HCT116 (cell line): ENCODE measurements around the gene MAML3. TPM values are rescaled to one million over a fixed set of nuclear protein-coding genes. Genes with fewer than 3 reads are reported as not detected.

Experiments
- ATAC-seq: fragments of 200-7000 bp; cut with Tn5 transposase; 2 replicates; pipeline ENCODE4 v1.9.1; 2020; ENCODE audit warnings: mild to moderate bottlenecking, moderate library complexity
- BruUV-seq: library from RNA; stranded (reverse); fragments of 400-500 nt; replicated peaks from 2 replicates; lab custom pipeline; 2021; lab: Mats Ljungman, UMichigan
- CTCF ChIA-PET: fragments of 300-600 bp; sonication (Branson Sonifier 250); formaldehyde crosslinking; loops from one replicate; lab custom pipeline; 2021; ENCODE audit warnings: antibody characterized with exemption; lab: Charles Lee
- POLR2A ChIA-PET: fragments of 300-600, 350-600 bp; sonication (Branson Sonifier 250); formaldehyde crosslinking; loops from one replicate; lab custom pipeline; 2021; ENCODE audit warnings: antibody characterized with exemption; lab: Charles Lee
- RAD21 ChIA-PET, 2 experiments: fragments of 300-600 bp; sonication (Branson Sonifier 250); formaldehyde crosslinking; loops; one replicate each; lab custom pipeline; 2023; ENCODE audit warnings: low total read pairs in 2 of 2; ENCODE audit not compliant: uncharacterized antibody in 2 of 2, unreplicated experiment in 2 of 2, low non-redundant PET in 1 of 2; lab: Charles Lee
- DNase-seq: peaks from one replicate; pipeline ENCODE4 v3.0.0-alpha.2; 2010; ENCODE audit warnings: low read depth, low spot score
- H2AFZ ChIP-seq: fragments of 200-600 bp; shearing (Covaris generic), sonication (generic); 2 replicates; pipeline ENCODE4 v1.6.1; 2017; ENCODE audit warnings: low read depth, mixed run types, mixed read lengths, antibody characterized with exemption, low read length; ENCODE audit not compliant: poor library complexity, severe bottlenecking
- H3K27ac ChIP-seq: 2 replicates; pipeline ENCODE4 v1.5.1; 2012; ENCODE audit warnings: low read depth, low read length
- H3K27me3 ChIP-seq: fragments of 200-600 bp; sonication (generic); 2 replicates; pipeline ENCODE4 v1.6.1; 2016; ENCODE audit warnings: mixed run types, low read length, mixed read lengths; ENCODE audit not compliant: insufficient read depth
- H3K36me3 ChIP-seq, 2 experiments: fragments of 200-500 bp in 1 of 2; fragments of 200-600 bp in 1 of 2; sonication (Bioruptor generic) in 1 of 2; sonication (generic) in 1 of 2; 2 replicates each; pipeline versions ENCODE4 v1.5.1 to v1.6.1; 2014 to 2016; ENCODE audit warnings: low read length in 2 of 2, inconsistent platforms in 1 of 2, mixed read lengths in 1 of 2, mixed run types in 1 of 2; ENCODE audit not compliant: insufficient read depth in 2 of 2, control insufficient read depth in 1 of 2
- H3K4me1 ChIP-seq, 2 experiments: fragments of 200-600 bp in 1 of 2; sonication (generic) in 1 of 2; 2 replicates each; pipeline versions ENCODE4 v1.5.1 to v1.6.1; 2012 to 2017; ENCODE audit warnings: low read length in 2 of 2, inconsistent platforms in 1 of 2, mild to moderate bottlenecking in 1 of 2, mixed read lengths in 1 of 2, mixed run types in 1 of 2, moderate library complexity in 1 of 2; ENCODE audit not compliant: insufficient read depth in 2 of 2, control insufficient read depth in 1 of 2
- H3K4me2 ChIP-seq: fragments of 200-600 bp; sonication (generic); 2 replicates; pipeline ENCODE4 v1.6.1; 2017; ENCODE audit warnings: mixed run types, low read length, mixed read lengths
- H3K4me3 ChIP-seq, 2 experiments: fragments of 200-600 bp in 1 of 2; sonication (generic) in 1 of 2; replicated peaks in 1 of 2; 2 replicates each; pipeline ENCODE4 v1.5.1; 2011 to 2016; ENCODE audit warnings: low read length in 2 of 2, control low read depth in 1 of 2, low read depth in 1 of 2, mild to moderate bottlenecking in 1 of 2, mixed read lengths in 1 of 2, mixed run types in 1 of 2
- H3K79me2 ChIP-seq: fragments of 200-600 bp; sonication (generic); 2 replicates; pipeline ENCODE4 v1.6.1; 2017; ENCODE audit warnings: mild to moderate bottlenecking, mixed run types, low read length, moderate library complexity, mixed read lengths; ENCODE audit not compliant: insufficient read depth
- H3K9ac ChIP-seq: fragments of 200-600 bp; sonication (generic); 2 replicates; pipeline ENCODE4 v1.6.1; 2016; ENCODE audit warnings: low read length, mixed read lengths
- H3K9me2 ChIP-seq: fragments of 200-600 bp; sonication (generic), shearing (Covaris generic); 2 replicates; pipeline ENCODE4 v1.6.1; 2017; ENCODE audit warnings: mixed run types, mild to moderate bottlenecking, moderate library complexity; ENCODE audit not compliant: insufficient read depth
- H3K9me3 ChIP-seq, 2 experiments: fragments of 200-500 bp in 1 of 2; fragments of 200-600 bp in 1 of 2; sonication (Bioruptor generic) in 1 of 2; sonication (generic) in 1 of 2; 2 replicates each; pipeline ENCODE4 v1.6.1; 2014 to 2017; ENCODE audit warnings: low read length in 2 of 2, mixed read lengths in 2 of 2, inconsistent platforms in 1 of 2, low read depth in 1 of 2, mild to moderate bottlenecking in 1 of 2, mixed run types in 1 of 2, moderate library complexity in 1 of 2; ENCODE audit not compliant: control insufficient read depth in 1 of 2, insufficient read depth in 1 of 2
- H4K20me1 ChIP-seq: fragments of 200-600 bp; sonication (generic), shearing (Covaris generic); 2 replicates; pipeline ENCODE4 v1.6.1; 2017; ENCODE audit warnings: mixed run types, mild to moderate bottlenecking, moderate library complexity; ENCODE audit not compliant: insufficient read depth
- CBX3 ChIP-seq: IDR thresholded peaks from 2 replicates; pipeline ENCODE4 v1.6.1; 2012; ENCODE audit warnings: low read depth
- EZH2phosphoT487 ChIP-seq: fragments of 200-600 bp; IDR thresholded peaks from 2 replicates; pipeline ENCODE4 v1.6.1; 2018; ENCODE audit warnings: antibody characterized with exemption, borderline replicate concordance
- FOSL1 ChIP-seq: IDR thresholded peaks from 2 replicates; pipeline ENCODE4 v1.6.1; 2012; ENCODE audit warnings: low read depth
- JUND ChIP-seq: IDR thresholded peaks from 2 replicates; pipeline ENCODE4 v1.6.1; 2012
- POLR2A ChIP-seq: IDR thresholded peaks from 2 replicates; pipeline ENCODE4 v1.7.0; 2011; ENCODE audit warnings: borderline replicate concordance; ENCODE audit not compliant: insufficient read depth, insufficient read length; ENCODE audit errors: extremely low read depth
- POLR2AphosphoS5 ChIP-seq: IDR thresholded peaks from 2 replicates; pipeline ENCODE4 v1.6.1; 2011; ENCODE audit warnings: mild to moderate bottlenecking, low read depth, low read length, moderate library complexity
- RAD21 ChIP-seq: IDR thresholded peaks from 2 replicates; pipeline ENCODE4 v1.6.1; 2012; ENCODE audit warnings: low read depth, mild to moderate bottlenecking
- SIN3A ChIP-seq: IDR thresholded peaks from 2 replicates; pipeline ENCODE4 v1.6.1; 2012; ENCODE audit warnings: low read depth
- SP1 ChIP-seq: IDR thresholded peaks from 2 replicates; pipeline ENCODE4 v1.6.1; 2012; ENCODE audit warnings: low read depth
- ZFX ChIP-seq: fragments of 450-650 bp; IDR thresholded peaks from 2 replicates; pipeline ENCODE4 v1.6.1; 2017
- intact Hi-C: fragments of 100-400 bp; cut with micrococcal nuclease; formaldehyde crosslinking; loops from 2 replicates; pipeline ENCODE4 v1.10.0; 2022
- total RNA-seq: library from RNA; stranded (reverse); gene quantifications from one replicate; pipeline ENCODE4 v1.2.1, GENCODE V29; 2021; ENCODE audit not compliant: unreplicated experiment
- TF ChIP-seq, protein P1 (sequence below): IDR thresholded peaks from 2 replicates; pipeline ENCODE4 v1.6.1; 2012; ENCODE audit warnings: low read depth

Gene MAML3
- total RNA-seq, 1 experiment from 2014 or later, result 3.1 TPM

DNA sequence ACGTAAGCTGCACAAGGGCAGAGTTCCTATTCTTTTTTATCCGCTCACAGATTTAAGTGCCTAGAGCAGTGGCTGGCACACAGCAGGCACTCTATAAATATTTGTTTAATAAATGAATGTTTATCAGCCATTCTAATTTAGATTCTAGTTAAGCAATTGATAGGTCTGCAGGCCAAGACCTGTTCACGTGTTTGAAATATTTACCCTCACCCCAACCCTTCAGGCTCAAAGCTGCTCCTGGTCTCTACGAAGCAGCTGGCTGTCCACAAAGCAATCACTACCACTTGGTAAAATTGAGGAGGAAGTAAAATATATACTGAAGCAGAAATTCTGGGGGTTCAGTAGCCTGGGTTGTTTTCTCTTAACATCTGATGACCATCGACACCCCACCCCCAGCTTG lies 330.2 kb downstream of the MAML3 start:
- no TSS peak for BruUV-seq
- Histone ChIP-seq H3K27me3 (peaks cover 3% of the 10 kb centered on the region; the same call in 1 of the 2 replicates), H3K9me2 (no peaks in the 10 kb centered on the region)
- TF ChIP-seq SP1 (no peak), ZFX (no peak), POLR2AphosphoS5 (no peak)
- TF ChIP-seq, all 23 proteins: peak for 0
- no peaks in the 10 kb centered on the region for H3K36me3 ChIP-seq
- no peak overlapping the region for H3K9ac ChIP-seq
- CTCF ChIA-PET, result no interaction called here
- no peak for ATAC-seq
- DNase-seq, result no peak
- POLR2A ChIA-PET, result no interaction called here
- no peak overlapping the region for H3K4me3 ChIP-seq
- H2AFZ ChIP-seq, result no peak overlapping the region
- RAD21 ChIA-PET, result no interaction called here
- intact Hi-C loops, result no loop called here
- H3K9me3 ChIP-seq, result no peaks in the 10 kb centered on the region
- no peaks in the 10 kb centered on the region for H3K4me1 ChIP-seq
- no peaks in the 10 kb centered on the region for H3K79me2 ChIP-seq
- no peaks in the 10 kb centered on the region for H4K20me1 ChIP-seq
- no peak overlapping the region for H3K4me2 ChIP-seq
- H3K27ac ChIP-seq, result no peak overlapping the region

DNA sequence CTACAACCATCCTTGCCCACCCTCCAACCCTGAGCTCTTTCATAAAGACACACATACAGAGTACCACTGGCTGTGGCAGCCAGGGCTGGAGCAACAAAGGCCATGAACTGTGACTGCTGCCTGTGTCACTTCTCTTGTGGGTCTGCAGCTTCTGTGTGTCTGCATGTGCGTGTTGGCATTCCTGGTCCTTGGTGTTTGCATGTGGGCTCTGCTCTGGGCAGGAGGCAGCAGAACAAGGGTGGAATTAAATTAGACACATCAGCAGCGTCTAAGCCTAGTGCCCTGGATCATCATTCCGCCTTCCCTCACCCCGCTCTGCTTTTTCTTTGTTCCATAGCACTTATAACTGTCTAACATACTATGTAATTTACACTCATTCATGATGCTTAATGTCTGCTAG lies 330.6 kb downstream of the MAML3 start:
- CTCF ChIA-PET, result no interaction called here
- ATAC-seq, result no peak
- no peaks in the 10 kb centered on the region for H4K20me1 ChIP-seq
- POLR2A ChIA-PET, result no interaction called here
- no peaks in the 10 kb centered on the region for H3K9me2 ChIP-seq
- no TSS peak for BruUV-seq
- peaks cover 3% of the 10 kb centered on the region; the same call in 1 of the 2 replicates for H3K27me3 ChIP-seq
- H3K4me3 ChIP-seq, result no peak overlapping the region
- H3K4me2 ChIP-seq, result no peak overlapping the region
- H3K36me3 ChIP-seq, result no peaks in the 10 kb centered on the region
- H3K9me3 ChIP-seq, result no peaks in the 10 kb centered on the region
- no peak overlapping the region for H3K27ac ChIP-seq
- intact Hi-C loops, result no loop called here
- TF ChIP-seq EZH2phosphoT487 (no peak), POLR2AphosphoS5 (no peak), CBX3 (no peak), POLR2A (no peak), JUND (no peak), FOSL1 (no peak), RAD21 (no peak), SIN3A (no peak)
- TF ChIP-seq, protein P1, sequence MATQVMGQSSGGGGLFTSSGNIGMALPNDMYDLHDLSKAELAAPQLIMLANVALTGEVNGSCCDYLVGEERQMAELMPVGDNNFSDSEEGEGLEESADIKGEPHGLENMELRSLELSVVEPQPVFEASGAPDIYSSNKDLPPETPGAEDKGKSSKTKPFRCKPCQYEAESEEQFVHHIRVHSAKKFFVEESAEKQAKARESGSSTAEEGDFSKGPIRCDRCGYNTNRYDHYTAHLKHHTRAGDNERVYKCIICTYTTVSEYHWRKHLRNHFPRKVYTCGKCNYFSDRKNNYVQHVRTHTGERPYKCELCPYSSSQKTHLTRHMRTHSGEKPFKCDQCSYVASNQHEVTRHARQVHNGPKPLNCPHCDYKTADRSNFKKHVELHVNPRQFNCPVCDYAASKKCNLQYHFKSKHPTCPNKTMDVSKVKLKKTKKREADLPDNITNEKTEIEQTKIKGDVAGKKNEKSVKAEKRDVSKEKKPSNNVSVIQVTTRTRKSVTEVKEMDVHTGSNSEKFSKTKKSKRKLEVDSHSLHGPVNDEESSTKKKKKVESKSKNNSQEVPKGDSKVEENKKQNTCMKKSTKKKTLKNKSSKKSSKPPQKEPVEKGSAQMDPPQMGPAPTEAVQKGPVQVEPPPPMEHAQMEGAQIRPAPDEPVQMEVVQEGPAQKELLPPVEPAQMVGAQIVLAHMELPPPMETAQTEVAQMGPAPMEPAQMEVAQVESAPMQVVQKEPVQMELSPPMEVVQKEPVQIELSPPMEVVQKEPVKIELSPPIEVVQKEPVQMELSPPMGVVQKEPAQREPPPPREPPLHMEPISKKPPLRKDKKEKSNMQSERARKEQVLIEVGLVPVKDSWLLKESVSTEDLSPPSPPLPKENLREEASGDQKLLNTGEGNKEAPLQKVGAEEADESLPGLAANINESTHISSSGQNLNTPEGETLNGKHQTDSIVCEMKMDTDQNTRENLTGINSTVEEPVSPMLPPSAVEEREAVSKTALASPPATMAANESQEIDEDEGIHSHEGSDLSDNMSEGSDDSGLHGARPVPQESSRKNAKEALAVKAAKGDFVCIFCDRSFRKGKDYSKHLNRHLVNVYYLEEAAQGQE, result no peak
- TF ChIP-seq, all 23 proteins: peak for 0
- RAD21 ChIA-PET, result no interaction called here
- Histone ChIP-seq H3K4me1 (no peaks in the 10 kb centered on the region), H2AFZ (no peak overlapping the region), H3K9ac (no peak overlapping the region), H3K79me2 (no peaks in the 10 kb centered on the region)
- DNase-seq, result no peak
